HG02840 (cell line): ENCODE measurements around the gene HDAC5.
"Not testable (repeated sequence)": the region's sequence is repeated elsewhere in the genome, so short reads cannot be mapped to it uniquely, and the experiment has no call there.

Source experiments
- ATAC-seq: cut with Tn5 transposase; IDR thresholded peaks from one replicate; pipeline ENCODE4 v1.9.1; 2021; ENCODE audit warnings: mild to moderate bottlenecking, moderate library complexity, moderate number of reproducible peaks; ENCODE audit not compliant: unreplicated experiment, low FRiP score

The HDAC5 gene

DNA sequence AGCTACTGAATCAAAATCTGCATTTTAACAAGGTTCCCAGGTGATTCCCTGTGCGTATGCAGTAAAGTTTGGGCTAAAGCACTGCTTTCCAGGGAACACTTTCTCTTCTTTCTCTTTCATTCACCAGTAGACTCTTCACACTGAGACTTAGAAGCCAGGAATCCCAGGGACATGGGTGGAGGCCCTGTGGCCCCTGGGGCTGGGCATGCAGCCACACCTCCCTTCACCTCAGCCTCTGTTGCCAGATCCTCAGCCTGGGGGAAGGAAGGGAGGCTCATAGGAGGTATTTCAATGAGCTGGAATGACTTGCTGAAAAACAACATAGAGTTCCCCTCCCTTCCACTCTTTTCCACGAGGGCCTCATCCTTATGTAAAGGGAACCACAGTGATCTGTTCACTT, 51.7 kb downstream of the HDAC5 start:
- no peak for ATAC-seq

DNA sequence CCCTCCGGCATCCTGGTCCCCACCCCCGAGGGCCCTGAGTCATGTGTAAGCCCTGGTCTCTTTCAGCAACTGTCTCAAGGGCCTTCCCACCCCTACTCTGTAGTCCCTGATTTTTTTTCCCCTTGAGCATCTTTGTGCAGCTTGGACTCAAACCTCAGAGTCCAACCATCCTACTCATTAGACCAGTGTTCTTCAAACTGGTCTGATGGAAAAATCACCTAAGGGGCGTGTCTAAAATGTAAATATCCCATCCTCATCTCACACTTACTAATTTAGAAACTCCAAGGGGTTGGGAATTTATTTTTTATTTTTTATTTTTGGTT, 52.3 kb downstream of the HDAC5 start:
- ATAC-seq, result no peak

DNA sequence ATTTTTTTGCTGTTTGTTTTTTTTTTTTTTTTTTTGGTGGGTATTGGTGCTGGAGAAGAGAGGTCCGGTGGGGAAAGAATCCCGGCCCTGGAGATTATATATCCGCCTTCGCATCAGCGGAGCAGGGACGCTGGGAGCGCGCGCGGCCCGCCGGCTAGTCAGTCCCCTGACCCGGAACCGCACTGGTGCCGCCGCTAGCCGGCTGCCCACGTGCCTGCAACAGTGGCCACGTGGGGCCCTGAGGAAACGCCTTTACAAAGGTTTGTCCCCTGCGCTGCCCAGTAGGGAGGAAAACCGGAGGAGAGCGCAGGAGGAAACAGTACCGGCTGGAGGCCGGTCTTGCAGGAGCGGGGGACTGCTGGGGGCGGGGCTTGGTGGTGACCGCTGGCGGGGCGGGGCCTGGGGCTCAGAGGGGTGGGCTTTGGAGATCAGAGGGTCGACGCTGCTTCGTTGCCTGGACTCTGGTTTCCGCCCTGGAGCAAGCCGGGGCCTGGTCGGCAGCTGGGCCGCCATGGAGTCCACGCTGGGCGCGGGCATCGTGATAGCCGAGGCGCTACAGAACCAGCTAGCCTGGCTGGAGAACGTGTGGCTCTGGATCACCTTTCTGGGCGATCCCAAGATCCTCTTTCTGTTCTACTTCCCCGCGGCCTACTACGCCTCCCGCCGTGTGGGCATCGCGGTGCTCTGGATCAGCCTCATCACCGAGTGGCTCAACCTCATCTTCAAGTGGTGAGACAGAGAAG, 52.8 kb downstream of the HDAC5 start, which contains the start of gene G6PC3:
G6PC3 (plus strand) TSS at position 281 of the 743 bp plus-strand sequence; CDS start at position 512, 231 bp downstream.
- peak; percentile 68 for ATAC-seq

DNA sequence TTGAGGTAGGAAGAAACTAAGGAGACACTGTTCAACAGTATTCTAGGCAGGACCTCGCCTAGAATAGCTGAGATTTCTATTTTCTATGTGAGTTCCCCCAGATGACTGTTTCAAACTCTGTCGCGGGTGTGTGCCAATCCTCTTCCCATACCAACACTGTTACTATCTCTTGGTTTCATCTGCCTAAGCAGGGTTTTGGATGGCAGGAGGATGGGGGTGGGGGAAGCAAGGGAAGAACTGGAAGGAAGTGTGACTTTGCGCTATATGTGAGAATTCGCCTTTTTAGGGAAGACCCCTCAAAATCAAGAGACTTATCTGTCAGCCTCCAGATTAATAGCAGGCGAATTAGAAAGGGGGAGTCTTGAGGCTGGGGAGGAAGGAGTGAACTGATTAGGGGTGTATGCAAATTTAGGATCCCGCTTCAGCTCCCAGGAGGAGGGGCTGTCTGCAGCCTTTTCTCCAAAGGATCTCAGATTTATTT, 53.4 kb downstream of the HDAC5 start:
- ATAC-seq, result peak; percentile 3

DNA sequence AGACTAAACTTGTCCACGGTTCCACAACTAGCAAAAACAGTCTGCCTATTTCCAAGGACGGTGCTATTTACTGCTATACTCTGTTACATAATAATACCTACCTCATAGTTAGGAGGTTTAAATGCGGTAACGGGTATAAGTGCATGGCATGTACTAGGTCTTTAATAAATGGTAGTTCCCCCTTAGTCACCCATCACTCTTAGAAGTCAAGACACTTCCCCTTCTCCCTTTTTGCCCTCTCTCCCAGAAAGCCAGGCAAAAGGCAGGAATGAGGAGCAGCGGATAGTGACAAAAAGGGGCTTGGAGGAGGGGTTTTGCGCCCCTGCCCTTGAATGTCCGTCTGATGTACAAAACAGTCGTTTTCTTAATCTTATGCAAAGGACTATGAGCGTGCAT, 55.9 kb downstream of the HDAC5 start:
- no peak for ATAC-seq

DNA sequence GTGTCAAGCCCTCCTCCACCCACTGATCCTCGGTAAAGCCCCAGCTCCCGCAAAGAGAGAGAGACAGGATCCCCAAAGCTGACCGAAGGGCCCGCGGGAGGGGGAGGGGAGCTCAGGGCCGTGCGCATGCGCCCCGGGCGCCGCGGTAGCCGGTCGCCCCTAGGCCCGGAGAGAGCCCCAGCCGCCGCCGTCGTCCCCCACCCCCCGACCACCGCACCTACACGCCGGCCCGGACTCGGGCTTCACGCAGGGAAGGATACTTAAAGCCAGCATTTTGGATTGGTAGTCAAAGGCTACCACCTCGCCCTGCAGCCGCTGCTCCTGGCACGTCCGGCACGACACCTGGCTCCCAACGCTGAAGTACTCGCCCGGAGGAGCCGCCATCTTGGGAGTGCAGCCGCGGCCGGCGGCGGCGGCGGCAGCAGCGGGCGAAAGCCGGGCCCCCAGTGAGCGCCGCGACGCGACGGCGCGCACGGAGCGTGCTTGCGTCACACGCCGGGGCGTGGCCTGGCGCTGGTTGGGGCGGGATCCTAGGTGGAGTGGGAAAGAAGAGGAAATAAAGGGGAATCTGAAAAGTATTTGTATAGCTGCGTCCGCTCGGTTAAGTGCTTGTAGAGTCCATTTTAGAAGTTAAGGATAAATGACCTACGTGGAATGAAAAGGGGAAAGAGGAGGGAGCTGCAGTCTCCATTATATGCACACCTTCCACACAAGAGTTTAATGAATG, 57.1 kb downstream of the HDAC5 start, which contains the start of gene LSM12:
LSM12 (minus strand) TSS at position 468 of the 727 bp plus-strand sequence; CDS start at position 384, 84 bp downstream.
- ATAC-seq, result peak; percentile 46

DNA sequence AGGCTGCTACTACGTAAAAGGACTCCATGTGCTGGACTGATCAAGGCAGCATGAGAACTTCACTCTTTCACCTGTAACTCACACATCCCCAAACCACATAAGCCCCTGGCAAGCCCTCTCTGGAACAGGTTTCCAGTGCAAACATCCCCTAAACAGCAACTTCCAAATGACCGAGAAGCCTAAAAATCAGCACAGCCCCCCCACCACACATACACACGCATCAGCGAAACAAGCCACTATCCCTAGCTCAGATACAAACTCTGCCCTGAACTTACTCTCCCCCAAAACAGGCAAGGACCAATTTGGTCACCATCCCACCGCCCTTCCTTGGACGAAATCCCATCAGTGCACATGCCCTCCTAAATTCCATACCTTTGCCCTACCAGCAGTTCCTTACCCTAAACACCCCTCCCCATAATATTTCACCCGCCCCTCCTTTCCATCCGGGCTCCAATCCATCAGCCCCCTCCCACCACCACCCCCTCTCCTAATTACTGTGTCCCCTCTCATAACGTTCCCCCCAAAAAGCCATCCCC, 57.7 kb downstream of the HDAC5 start:
- no peak for ATAC-seq

DNA sequence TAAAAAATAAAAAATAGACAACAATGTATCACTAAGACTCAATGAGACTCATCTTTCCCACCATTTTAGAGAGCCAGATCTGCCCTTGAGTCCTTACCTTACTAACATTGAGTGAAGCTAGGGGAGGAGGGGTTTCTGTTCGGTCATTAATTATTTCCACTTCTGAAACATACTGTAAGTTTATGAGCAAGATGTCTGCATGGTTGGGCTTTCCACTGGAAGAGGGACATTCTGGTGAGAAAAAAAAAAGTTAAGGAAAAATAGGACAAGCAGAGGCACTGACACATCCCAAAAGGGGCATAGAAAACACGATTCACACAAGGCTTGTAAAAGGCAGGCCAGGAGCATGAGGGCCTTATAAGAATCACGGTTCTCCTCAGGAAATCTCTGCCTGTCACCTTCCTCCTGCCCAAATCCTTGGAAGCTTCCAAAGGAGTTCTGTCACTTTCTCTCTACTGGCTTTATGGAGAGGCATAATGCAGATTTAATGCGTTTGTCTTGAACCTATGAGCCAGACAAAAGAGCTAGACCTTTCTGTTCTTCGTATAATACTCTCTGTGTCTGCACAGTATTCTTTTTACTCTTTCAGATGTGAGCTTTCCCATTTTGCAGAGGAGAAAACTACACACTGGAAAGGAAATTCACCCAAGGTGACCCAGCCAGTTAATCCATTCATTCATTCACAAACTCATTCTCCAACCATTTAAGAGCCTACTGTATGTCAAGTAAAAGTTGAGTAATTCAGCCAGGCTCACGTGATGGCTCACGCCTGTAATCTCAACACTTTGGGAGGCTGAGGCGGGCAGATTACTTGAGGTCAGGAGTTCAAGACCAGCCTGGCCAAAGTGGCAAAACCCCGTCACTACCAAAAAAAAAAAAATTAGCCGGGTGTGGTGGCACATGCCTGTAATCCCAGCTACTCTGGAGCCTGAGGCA, 59.5 kb downstream of the HDAC5 start:
- no peak for ATAC-seq

DNA sequence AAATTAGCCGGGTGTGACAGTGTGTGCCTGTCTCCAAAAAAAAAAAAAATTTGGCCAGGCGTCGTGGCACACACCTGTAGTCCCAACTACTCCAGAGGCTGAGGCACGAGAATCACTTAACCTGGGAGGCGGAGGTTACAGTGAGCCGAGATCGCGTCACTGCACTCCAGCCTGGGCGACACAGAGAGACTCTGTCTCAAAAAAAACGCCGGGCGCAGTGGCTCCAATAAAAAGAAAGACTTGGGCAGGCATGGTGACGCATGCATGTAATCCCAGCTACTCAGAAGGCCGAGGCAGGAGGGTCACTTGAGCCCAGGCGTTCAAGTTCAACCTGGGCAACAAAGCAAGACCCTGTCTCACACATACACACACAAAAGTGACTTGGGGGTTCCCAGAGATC, 60.6 kb downstream of the HDAC5 start:
- ATAC-seq, result no peak

DNA sequence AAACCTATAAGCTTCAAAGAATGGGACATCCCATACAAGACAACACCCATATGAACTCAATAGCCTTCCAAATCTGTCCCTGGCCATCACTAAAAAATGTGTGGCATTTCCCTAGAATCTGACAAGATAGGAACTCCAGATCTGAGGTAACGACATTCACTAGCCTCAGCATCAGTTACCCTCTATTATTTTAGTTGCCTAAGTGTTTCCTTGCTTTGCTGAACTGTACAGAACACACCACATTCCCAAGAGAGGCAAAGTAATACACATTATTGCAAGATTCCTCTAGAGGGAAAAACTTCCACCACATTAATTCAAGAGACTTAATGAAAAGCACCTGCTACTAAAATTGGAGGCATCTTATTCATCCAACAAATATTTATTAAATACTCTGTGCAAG, 62.0 kb downstream of the HDAC5 start:
- ATAC-seq, result no peak

DNA sequence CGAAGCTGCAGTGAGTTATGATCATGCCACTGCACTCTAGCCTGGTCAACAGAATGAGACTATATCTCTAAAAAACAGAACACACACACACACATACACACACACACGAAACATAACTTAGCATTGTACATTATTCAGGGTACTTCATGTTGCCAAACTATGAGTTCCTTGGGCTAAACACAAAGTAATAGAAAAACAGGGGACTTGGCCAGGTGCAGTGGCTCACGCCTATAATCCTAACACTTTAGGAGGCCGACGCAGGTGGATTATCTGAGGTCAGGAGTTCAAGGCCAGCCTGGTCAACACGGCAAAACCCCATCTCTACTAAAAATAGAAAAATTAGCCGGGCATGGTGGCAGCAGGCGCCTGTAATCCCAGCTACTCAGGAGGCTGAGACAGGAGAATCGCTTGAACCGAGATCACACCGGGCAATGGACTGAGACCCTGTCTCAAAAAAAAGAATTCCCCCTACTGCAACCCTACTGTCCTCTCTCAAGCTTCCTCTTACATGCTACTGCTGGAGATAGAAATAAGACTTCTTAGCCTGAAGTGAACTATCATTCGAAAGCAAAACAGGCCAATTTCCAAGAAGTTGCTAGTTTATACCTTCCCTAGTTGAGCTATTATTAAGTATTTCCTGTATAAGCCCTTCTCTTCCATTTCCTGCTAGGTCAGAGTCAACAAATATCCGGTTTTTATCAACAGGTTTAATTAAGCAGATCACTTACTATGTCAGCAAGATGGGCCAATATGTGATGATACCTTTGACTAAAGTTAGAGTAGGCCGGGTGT, 64.1 kb downstream of the HDAC5 start:
- ATAC-seq, result no peak

DNA sequence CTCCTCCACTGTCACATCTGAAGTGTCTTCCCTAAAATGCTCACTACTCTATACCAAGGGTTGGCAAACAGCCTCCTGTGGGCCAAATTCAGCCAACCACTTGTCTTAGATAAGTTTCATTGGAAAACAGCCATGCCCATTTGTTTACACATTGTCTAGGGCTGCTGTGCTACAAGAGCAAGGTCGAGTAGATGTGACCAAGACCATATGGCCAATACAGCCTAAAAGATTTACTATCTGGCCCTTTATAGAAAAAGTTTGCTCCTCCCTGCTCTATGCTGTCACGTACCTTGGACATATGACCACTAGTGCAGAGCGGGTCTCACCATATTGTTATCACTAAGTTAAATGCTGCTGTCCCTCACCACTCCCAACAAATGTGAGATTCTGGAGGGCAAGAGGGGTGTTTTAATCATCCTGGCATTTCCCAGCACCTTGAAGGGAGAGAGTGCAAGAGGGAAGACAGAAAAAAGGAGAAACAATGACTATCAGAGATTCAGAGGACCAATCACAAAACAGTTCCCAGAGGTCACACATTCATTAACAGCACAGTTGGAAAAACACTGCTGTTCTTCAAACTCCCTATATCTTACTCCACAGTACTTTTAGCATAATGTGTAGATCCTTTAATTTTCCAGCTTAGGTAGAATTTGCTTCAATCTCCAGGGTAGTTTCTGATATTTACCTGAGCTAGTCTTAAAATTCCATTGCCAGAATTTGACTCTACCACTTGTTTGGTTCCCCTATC, 70.1 kb downstream of the HDAC5 start:
- no peak for ATAC-seq

DNA sequence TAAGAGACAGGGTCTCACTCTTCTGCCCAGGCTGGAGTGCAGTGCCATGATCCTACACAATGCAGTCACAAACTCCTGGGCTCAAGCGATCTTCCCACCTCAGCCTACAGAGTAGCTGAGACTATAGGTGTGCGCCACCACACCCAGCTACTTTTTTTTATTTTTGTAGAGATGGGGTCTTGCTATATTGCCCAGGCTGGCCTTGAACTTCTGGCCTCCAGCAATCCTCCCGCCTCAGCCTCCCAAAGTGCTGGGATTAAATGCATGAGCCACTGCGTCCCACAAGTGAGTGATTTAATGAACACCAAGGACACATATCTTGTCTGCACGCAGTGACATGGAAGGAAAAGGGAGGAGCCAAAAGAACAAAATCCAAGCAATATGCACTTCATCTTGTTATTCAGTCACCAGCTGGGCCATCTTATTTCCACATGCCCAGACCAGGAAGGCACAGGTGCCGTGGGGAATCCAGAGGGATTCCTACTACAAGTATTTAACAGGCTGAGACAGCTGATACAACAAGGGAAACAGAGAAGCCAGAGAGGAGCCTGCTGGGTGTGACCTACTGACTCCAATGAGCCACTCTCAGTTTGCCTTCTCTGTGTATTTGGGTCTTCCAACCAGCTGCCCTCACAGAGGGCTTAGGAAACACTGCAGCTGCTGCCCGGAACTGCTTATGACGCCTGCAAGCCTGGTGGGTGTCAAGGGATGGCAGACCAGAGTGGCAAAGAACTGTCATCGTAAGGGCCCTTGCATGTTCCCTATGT, 74.0 kb downstream of the HDAC5 start:
- ATAC-seq, result no peak

DNA sequence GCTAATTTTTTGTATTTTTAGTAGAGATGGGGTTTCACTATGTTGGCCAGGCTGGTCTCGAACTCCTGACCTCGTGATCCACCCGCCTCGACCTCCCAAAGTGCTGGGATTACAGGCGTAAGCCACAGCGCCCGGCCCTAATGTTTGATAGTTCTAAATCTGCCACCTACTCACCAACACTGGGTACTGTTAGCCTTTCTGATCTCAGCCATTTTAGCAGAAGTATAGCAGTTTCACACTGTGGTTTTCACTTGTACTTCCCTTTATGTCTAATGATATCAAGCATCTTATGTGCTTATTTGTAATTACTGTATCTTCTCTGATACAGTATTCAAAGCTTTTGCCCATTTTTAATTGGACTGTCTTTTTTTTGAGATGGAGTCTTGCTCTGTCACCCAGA, 76.5 kb downstream of the HDAC5 start:
- not testable (repeated sequence) for ATAC-seq

DNA sequence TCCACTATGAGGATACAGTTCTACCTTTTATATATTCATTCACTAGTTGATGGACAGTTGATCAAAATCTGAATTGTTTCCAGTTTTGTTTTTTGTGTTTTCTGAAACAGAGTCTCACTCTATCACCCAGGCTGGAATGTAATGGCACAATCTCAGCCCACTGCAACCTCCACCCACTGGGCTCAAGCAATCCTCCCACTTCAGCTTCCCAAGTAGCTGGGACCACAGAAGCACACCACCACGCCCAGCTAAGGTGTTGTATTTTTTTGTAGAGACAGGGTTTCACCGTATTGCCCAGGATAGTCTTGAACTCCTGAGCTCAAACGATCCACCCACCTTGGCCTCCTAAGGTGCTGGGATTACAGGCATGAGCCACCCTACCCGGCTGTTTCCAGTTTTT, 78.0 kb downstream of the HDAC5 start:
- no peak for ATAC-seq

DNA sequence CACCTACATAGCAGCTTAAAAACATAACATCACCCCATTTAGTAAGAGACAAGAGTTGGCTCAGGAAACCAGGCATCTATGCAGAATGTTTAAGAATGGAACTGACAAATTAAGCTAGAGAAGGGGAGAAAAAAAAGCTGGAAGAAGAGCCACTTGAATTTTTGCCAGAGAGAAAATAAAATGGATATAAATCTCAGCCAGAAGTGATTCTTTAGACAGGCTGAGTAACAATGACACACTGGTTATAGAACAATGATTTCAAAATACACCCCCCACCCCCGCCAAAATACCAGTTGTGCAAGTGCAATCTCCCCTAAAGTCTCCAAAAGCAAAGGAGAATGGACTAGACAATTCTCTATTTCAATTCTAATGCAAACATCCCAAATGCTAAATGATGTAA, 79.4 kb downstream of the HDAC5 start:
- ATAC-seq, result no peak

DNA sequence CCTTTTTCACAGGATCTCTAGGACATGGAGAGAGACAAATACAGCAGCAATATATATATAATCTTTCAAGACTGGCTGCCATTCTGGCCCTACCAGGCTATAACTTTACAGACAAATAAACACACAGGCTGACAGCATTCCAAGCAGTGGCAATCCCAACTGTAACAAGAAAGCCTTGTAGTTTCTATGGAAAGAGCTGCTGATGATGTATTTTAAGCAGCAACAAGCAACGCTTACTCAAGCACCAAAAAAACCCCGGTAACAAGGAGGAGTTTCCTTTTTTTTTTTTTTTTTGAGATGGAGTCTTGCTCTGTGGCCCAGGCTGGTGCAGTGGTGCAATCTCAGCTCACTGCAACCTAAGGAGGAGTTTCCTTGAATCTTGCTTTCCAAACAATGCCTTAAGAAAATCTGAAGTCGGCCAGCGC, 80.2 kb downstream of the HDAC5 start:
- no peak for ATAC-seq
